Measurements from ENCODE around the gene TRIP13.

DNA sequence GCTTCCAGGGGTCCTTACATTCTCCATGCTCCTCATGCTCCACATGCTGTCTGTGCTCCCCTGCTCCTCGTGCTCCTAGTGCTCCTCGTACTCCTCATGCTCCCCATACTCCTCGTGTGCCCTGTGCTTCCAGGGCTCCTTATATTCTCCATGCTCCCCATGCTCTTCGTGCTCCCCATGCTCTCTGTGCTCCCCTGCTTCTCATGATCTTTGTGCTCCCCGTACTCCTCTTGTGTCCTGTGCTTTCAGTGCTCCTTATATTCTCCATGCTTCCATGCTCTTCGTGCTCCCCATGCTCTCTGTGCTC lies 51.9 kb downstream of the TRIP13 start:
- TF ChIP-seq CTCF (IDR thresholded peaks at IDR 0.05) (no peak), POLR2A (IDR thresholded peaks at IDR 0.05) (no peak)

Measured in right lobe of liver (tissue), 4 donors.